ENCODE measurements around the gene EFCAB9. TPM values are rescaled to one million over a fixed set of nuclear protein-coding genes. Genes with fewer than 3 reads are reported as not detected.
"Not testable (repeated sequence)": the region's sequence is repeated elsewhere in the genome, so short reads cannot be mapped to it uniquely, and the experiment has no call there.

The EFCAB9 gene
- total RNA-seq, 1 experiment from 2014 or later: not detected

- H3K4me1 Mint-ChIP-seq: no peaks in the 10 kb centered on the region
Observed at GRCh38 chr5:172153695-172154094, 40.3 kb upstream of the EFCAB9 start.

GRCh38 chr5:172155101-172155500 lies 38.9 kb upstream of the EFCAB9 start:
- H2BK12ac ChIP-seq (ENCODE audit: insufficient read length, low read depth, low read length); H3K14ac ChIP-seq (ENCODE audit: insufficient read depth, low read length); H4K20me1 ChIP-seq (ENCODE audit: control insufficient read depth, insufficient read depth, insufficient read length); H3K9ac ChIP-seq (ENCODE audit: extremely low read depth, insufficient read length, low read length); H3K18ac ChIP-seq (ENCODE audit: insufficient read length, low read depth, low read length); H3K27me3 Mint-ChIP-seq (ENCODE audit: low read depth); H3K4me1 ChIP-seq (ENCODE audit: insufficient read depth, low read length); H2BK15ac ChIP-seq (ENCODE audit: low read depth, low read length); H3K27ac Mint-ChIP-seq; H3K36me3 Mint-ChIP-seq (ENCODE audit: insufficient read depth in 1 of 3, low read depth in 3 of 3); H3K27ac ChIP-seq (ENCODE audit: insufficient read length, low read depth, low read length); H3K4me3 Mint-ChIP-seq; H3K9me3 ChIP-seq (ENCODE audit: control insufficient read depth, low read depth, low read length); H4K8ac ChIP-seq (replicated peaks; ENCODE audit: insufficient read length, low read depth, low read length); H3K4me2 ChIP-seq (ENCODE audit: insufficient read depth, insufficient read length, low read length); H2BK120ac ChIP-seq (ENCODE audit: low read depth, low read length, poor library complexity, severe bottlenecking); H3K4ac ChIP-seq (ENCODE audit: low read depth, low read length); H4K91ac ChIP-seq (ENCODE audit: insufficient read length, low read depth, low read length); H4K5ac ChIP-seq (ENCODE audit: insufficient read length, low read depth, low read length); H2AK5ac ChIP-seq (ENCODE audit: insufficient read length, low read length); DNase-seq; H3K56ac ChIP-seq (ENCODE audit: insufficient read length, low read depth, low read length); H3K23me2 ChIP-seq (ENCODE audit: insufficient read length, low read depth, low read length, poor library complexity, severe bottlenecking); H3K79me2 ChIP-seq (ENCODE audit: insufficient read depth, low read length); H2BK20ac ChIP-seq (ENCODE audit: low read depth, low read length, poor library complexity, severe bottlenecking); H2AFZ ChIP-seq (ENCODE audit: low read length); H3K4me1 Mint-ChIP-seq; H3K27me3 ChIP-seq (ENCODE audit: insufficient read depth, low read length); H3K9me3 Mint-ChIP-seq; H2BK5ac ChIP-seq (ENCODE audit: insufficient read length, low read length); H3K23ac ChIP-seq (ENCODE audit: insufficient read length, low read depth, low read length); H3K79me1 ChIP-seq (ENCODE audit: insufficient read depth, low read depth, low read length, poor library complexity, severe bottlenecking); H3T11ph ChIP-seq (ENCODE audit: low read length): not testable (repeated sequence)
- WGBS (ENCODE audit: extremely low coverage, insufficient read length, low lambda C conversion rate): no CpG with 5 or more reads among the region's 9 CpGs

More at GRCh38 chr5:172153695-172154094, 40.3 kb upstream of the EFCAB9 start:
- Histone ChIP-seq H3K56ac (ENCODE audit: insufficient read length, low read depth, low read length) (no peak overlapping the region), H3K18ac (ENCODE audit: insufficient read length, low read depth, low read length) (no peak overlapping the region), H2BK20ac (ENCODE audit: low read depth, low read length, poor library complexity, severe bottlenecking) (no peak overlapping the region), H4K8ac (replicated peaks; ENCODE audit: insufficient read length, low read depth, low read length) (no peak overlapping the region), H3K23me2 (ENCODE audit: insufficient read length, low read depth, low read length, poor library complexity, severe bottlenecking) (peaks cover 3% of the 10 kb centered on the region), H3K27ac (ENCODE audit: insufficient read length, low read depth, low read length) (no peak overlapping the region), H2BK5ac (ENCODE audit: insufficient read length, low read length) (no peak overlapping the region), H3K14ac (ENCODE audit: insufficient read depth, low read length) (no peak overlapping the region), H3K4me2 (ENCODE audit: insufficient read depth, insufficient read length, low read length) (no peak overlapping the region), H2BK12ac (ENCODE audit: insufficient read length, low read depth, low read length) (no peak overlapping the region), H3K27me3 (ENCODE audit: insufficient read depth, low read length) (no peaks in the 10 kb centered on the region), H3K23ac (ENCODE audit: insufficient read length, low read depth, low read length) (no peak overlapping the region), H4K5ac (ENCODE audit: insufficient read length, low read depth, low read length) (no peak overlapping the region), H4K20me1 (ENCODE audit: control insufficient read depth, insufficient read depth, insufficient read length) (no peaks in the 10 kb centered on the region), H2AK5ac (ENCODE audit: insufficient read length, low read length) (no peak overlapping the region), H2BK15ac (ENCODE audit: low read depth, low read length) (no peak overlapping the region), H3K79me2 (ENCODE audit: insufficient read depth, low read length) (no peaks in the 10 kb centered on the region), H3K79me1 (ENCODE audit: insufficient read depth, low read depth, low read length, poor library complexity, severe bottlenecking) (no peaks in the 10 kb centered on the region), H2BK120ac (ENCODE audit: low read depth, low read length, poor library complexity, severe bottlenecking) (no peak overlapping the region), H4K91ac (ENCODE audit: insufficient read length, low read depth, low read length) (no peak overlapping the region), H3K4ac (ENCODE audit: low read depth, low read length) (no peak overlapping the region), H2AFZ (ENCODE audit: low read length) (no peak overlapping the region), H3K9ac (ENCODE audit: extremely low read depth, insufficient read length, low read length) (no peak overlapping the region), H3K4me1 (ENCODE audit: insufficient read depth, low read length) (no peaks in the 10 kb centered on the region), H3T11ph (ENCODE audit: low read length) (no peak overlapping the region), H3K9me3 (ENCODE audit: control insufficient read depth, low read depth, low read length) (no peaks in the 10 kb centered on the region)
- no CpG with 5 or more reads among the region's 3 CpGs for WGBS (ENCODE audit: extremely low coverage, insufficient read length, low lambda C conversion rate)
- Mint-ChIP-seq H3K4me3 (no peak overlapping the region), H3K36me3 (ENCODE audit: insufficient read depth in 1 of 3, low read depth in 3 of 3) (peaks cover 0 to 5% (median 2%) of the 10 kb centered on the region in 3 experiments; a peak in 4 of 7 replicates), H3K27ac (peak overlapping the region in 1 of 3 experiments; percentile 4; a peak in 1 of 7 replicates), H3K9me3 (no peaks in the 10 kb centered on the region; a peak in 1 of 5 replicates), H3K27me3 (ENCODE audit: low read depth) (no peaks in the 10 kb centered on the region)
- no peak for DNase-seq
- no peak for TF ChIP-seq CTCF (conservative IDR thresholded peaks at IDR 0.05)

All from H9 (cell line).